GM21390 (cell line): ENCODE data around the gene RER1.
A peak's percentile ranks its signal among the peaks of the same experiment; 100 is the strongest.

Experiments used
- ATAC-seq: cut with Tn5 transposase; IDR thresholded peaks from one replicate; pipeline ENCODE4 v1.9.1; 2021; ENCODE audit not compliant: unreplicated experiment

The RER1 gene

GRCh38 chr1:2405588-2406295, 14.1 kb downstream of the RER1 start:
- no peak for ATAC-seq

GRCh38 chr1:2406451-2407041, 14.9 kb downstream of the RER1 start:
- no peak for ATAC-seq

- no peak for ATAC-seq
Observed at GRCh38 chr1:2407166-2407990, 15.7 kb downstream of the RER1 start.

GRCh38 chr1:2407991-2408275, 16.3 kb downstream of the RER1 start:
- no peak for ATAC-seq

DNA sequence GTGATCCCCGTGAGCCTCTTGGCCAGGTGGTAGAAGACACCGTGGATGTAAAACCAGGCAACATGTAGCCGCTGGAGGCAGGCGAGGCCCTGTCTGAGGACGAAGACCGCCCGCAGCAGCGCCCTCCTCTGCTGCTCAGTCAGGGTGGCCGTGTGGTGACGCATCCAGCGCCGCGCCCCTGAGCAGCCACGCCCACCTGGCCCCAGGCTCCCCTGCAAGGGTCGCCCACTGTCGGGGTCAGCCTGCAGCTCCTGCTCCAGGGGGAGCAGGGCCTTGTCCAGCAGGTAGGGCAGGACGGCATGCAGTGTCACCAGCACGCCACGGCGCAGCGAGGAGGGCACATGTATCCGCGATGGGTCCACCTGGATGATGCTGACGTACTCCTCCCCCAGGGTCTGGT, 16.8 kb downstream of the RER1 start:
- no peak for ATAC-seq

GRCh38 chr1:2408859-2409276, 17.2 kb downstream of the RER1 start:
- no peak for ATAC-seq

- ATAC-seq: no peak
Observed at GRCh38 chr1:2409745-2410144, 18.1 kb downstream of the RER1 start.

DNA sequence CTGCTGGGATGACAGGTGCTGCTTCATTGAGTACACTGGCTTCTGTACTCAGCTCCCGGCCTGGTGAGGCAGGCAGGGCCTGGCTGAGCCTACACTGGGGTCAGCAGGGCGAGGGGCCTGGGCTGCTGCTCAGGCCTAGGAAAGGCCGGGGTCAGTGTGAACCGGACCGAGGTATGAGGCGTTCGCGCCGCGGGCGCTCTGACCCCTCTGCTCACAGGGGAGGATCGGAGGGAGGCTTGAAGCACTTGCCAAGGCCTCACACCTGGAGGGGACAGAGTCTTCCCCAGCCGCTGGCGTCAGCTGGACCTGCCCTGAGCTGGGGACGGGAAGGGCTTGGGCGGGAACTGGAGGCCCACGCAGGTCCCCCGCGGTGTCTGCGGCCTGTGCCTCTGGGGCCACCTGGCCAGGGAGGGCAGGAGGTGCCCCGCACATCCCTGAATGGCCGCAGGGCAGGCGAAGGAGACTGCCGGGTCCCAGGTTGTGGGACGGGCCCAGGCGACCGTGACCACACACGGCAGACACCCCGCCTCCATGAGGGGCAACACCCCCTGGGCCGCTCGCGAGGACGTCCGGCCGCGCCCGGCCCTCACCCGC, 20.3 kb downstream of the RER1 start:
- ATAC-seq: peak; percentile 25

- peak; percentile 74 for ATAC-seq
Observed at GRCh38 chr1:2412395-2412772, 20.7 kb downstream of the RER1 start, which contains the start of gene PEX10. TSS of gene PEX10 (minus strand) at chr1:2412564. CDS start at chr1:2412502, 62 bp downstream.

DNA sequence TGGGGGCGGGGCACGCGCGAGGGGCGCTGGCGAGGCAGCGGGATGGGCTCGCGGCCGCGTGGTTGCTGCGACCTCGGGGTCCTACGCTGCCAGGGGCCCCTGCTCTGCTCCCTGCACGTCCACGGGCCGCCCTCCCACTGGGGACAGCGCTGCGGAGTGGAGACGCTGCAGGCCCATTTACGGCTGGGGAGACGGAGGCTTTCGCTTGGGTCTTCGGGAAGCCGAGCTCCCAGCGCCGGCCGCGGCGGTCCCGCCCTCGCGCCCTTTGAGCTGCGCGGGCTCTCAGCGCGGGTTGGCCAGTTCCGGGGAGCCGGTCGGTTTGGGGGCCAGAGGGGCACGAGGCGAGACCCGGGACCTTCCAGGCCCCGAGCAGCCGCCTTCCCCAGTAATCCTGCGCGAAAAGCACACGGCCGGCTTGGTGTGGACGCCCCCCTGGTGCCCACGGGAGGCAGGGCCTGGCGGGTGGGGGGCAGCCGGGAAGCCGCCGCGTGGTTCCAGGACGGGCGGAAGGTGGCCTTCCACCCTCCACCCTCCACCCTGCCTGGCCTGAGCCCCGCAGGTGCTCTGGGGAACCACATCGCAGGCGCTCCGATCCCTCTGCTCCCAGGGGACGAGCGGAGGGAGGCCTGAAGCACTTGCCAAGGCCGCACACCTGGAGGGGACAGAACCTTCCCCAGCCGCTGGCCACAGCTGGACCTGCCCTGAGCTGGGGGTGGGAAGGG, 21.3 kb downstream of the RER1 start:
- ATAC-seq: peak; percentile 18

GRCh38 chr1:2413495-2414296, 22.1 kb downstream of the RER1 start:
- no peak for ATAC-seq

DNA sequence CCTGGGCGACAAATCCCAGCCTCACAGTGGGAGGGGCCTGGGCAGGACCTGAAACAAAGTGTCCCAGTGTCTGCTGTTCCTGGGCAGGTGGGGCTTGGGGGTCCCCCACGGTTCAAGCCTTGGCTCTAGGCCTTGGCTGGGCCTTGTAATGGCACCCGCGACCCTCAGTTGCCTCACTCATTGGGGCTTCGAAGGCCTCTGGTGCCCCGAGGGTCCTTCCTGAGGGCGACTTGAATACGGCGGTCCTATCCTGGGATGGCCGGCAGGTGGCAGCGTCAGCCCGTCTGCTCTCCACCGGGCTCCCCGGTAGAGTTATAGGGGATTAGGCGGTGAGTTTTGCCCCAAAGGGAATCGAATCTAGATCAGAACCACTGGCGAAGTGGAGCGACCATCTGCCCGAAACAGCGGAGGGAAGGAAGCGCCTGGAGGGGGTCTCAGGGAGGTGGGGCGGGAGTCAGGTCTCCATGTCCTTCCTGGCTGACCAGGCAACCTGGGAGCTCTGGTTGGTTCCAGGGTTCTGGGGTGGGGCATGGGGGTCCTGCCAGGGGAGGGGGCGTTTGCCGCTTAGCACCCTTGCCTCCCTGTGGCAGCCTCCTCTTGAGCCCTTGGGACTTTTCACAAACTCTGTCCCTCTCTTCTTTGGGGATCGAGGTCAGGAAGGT, 22.8 kb downstream of the RER1 start:
- no peak for ATAC-seq

- ATAC-seq: no peak
Observed at GRCh38 chr1:2415337-2415736, 23.7 kb downstream of the RER1 start.

- ATAC-seq: no peak
Observed at GRCh38 chr1:2415801-2416208, 24.2 kb downstream of the RER1 start.

- ATAC-seq: no peak
Observed at GRCh38 chr1:2416403-2416802, 24.8 kb downstream of the RER1 start.

GRCh38 chr1:2417083-2417832, 25.6 kb downstream of the RER1 start:
- no peak for ATAC-seq

DNA sequence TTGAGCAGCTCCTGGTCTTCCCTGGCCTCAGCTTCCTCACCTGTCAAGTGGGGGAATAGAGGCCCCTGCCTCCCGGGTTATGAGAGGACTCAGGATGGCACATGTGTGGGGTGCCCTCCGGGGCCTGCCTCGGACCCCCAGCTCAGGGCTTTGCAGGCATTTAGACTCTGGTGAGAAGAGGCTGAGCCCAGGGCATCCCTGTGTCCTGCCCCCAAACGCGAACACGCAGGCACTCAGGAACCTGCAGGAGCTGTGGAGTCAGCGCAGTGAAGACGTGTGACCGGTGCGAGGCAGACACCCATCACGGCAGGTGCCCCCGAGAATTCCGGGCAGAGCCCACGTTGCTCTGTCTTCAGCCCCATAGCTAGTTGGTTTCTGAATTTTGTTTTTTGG, 26.2 kb downstream of the RER1 start:
- no peak for ATAC-seq

GRCh38 chr1:2418791-2419320, 27.2 kb downstream of the RER1 start:
- ATAC-seq: no peak

DNA sequence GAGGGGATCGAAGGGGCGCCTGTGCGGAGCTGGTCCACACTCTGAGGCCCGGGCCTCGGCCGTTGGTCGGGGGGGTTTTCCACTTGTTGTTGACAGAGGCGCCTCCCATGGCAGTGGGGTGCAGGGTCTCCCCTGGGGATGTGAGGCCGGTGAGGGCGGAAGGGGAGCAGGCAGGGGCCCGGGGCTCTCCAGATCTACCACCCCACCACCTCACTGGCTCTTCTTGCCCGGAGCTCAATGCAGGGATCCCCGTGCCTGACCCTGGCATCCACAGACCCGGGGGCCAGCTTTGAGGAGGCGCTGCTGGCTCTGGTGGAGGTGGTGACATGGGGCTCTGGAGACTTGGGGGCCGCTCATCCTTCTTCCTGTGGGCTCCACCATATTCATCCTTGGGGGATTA, 27.8 kb downstream of the RER1 start:
- ATAC-seq: no peak
